ENCODE measurements around the gene PLEKHA5.

GRCh38 chr12:19306366-19306765 lies 176.8 kb downstream of the PLEKHA5 start:
- TF ChIP-seq CTCF (IDR thresholded peaks at IDR 0.05) = no peak
- TF ChIP-seq POLR2A (IDR thresholded peaks at IDR 0.05) = no peak

Data from lower leg skin (tissue), 3 donors.